Peyer's patch (tissue), 4 donors: ENCODE results near the gene GFI1. TPM values are rescaled to one million over a fixed set of nuclear protein-coding genes. Genes with fewer than 3 reads are reported as not detected.

Source experiments
- DNase-seq, 3 donors: peaks; one replicate each; pipeline ENCODE4 v3.0.0-alpha.2; 2017 to 2019
- H3K27ac ChIP-seq, 4 donors: fragments of 200-600 bp; sonication (generic); one replicate each; pipeline ENCODE4 v1.5.1; 2016 to 2019
- H3K27me3 ChIP-seq, 2 donors: fragments of 200-600 bp; sonication (generic); one replicate each; pipeline ENCODE4 v1.5.1; 2019
- H3K36me3 ChIP-seq, 3 donors: fragments of 200-600 bp; sonication (generic); one replicate each; pipeline ENCODE4 v1.5.1; 2016 to 2019
- H3K4me1 ChIP-seq, 4 donors: fragments of 200-600 bp; sonication (generic); one replicate each; pipeline ENCODE4 v1.5.1; 2016 to 2019
- H3K4me3 ChIP-seq, 4 donors: fragments of 200-600 bp; sonication (generic); 1 replicate in 3 of 4; 2 replicates in 1 of 4; pipeline ENCODE4 v1.5.1; 2016 to 2019; ENCODE audit warnings: mild to moderate bottlenecking in 1 of 4
- H3K9me3 ChIP-seq, 4 donors: fragments of 200-600 bp; sonication (generic); one replicate each; pipeline ENCODE4 v1.5.1; 2016 to 2019; ENCODE audit warnings: mild to moderate bottlenecking in 1 of 4
- POLR2A ChIP-seq, 2 donors: fragments of 450-650 bp; IDR thresholded peaks; one replicate each; pipeline ENCODE4 v1.5.1; 2017; ENCODE audit warnings: antibody characterized with exemption in 2 of 2, mild to moderate bottlenecking in 2 of 2, moderate library complexity in 2 of 2
- total RNA-seq, 4 donors: library from RNA; depleted of rRNA; stranded (reverse); fragments of >200 nt; gene quantifications; one replicate each; pipeline ENCODE4 v1.1.0, GENCODE V29; 2016
- TF ChIP-seq, protein P1 (sequence below), 6 experiments: fragments of 450-650 bp in 4 of 6; fragments of 200-600 bp in 2 of 6; sonication (generic) in 1 of 6; IDR thresholded peaks; one replicate each; pipeline ENCODE4 v1.5.1; 2017 to 2019; ENCODE audit warnings: antibody characterized with exemption in 6 of 6, mild to moderate bottlenecking in 3 of 6, moderate library complexity in 1 of 6

Gene GFI1
- total RNA-seq, 4 donors from 2014 or later: 6.5 to 15.5 (median 9.1) TPM

DNA sequence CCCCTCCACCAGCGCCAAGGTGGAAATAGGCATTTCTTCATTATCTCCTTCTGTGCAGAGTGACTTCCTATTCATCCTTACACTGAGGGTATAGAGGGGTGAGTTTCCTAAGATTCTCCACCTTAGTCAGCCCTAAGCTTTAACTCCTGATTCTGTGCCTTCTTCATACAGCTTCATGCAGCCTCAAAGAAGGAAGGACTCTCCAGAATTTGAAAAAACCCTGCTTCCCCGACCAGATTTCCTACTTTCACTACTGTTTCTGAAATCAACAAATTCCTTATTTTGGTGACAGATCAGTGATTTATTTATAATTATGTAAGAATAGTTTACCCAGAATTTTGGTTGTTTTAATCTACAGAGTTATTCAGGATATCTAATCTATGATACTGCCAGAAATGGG, 28.6 kb downstream of the GFI1 start:
- no peak overlapping the region for H3K4me3 ChIP-seq
- H3K4me1 ChIP-seq: no peaks in the 10 kb centered on the region
- no peak for DNase-seq
- H3K27me3 ChIP-seq: no peaks in the 10 kb centered on the region
- no peaks in the 10 kb centered on the region for H3K36me3 ChIP-seq
- H3K9me3 ChIP-seq: no peaks in the 10 kb centered on the region
- no peak overlapping the region for H3K27ac ChIP-seq
- no peak for TF ChIP-seq POLR2A (IDR thresholded peaks at IDR 0.05)
- TF ChIP-seq, protein P1, sequence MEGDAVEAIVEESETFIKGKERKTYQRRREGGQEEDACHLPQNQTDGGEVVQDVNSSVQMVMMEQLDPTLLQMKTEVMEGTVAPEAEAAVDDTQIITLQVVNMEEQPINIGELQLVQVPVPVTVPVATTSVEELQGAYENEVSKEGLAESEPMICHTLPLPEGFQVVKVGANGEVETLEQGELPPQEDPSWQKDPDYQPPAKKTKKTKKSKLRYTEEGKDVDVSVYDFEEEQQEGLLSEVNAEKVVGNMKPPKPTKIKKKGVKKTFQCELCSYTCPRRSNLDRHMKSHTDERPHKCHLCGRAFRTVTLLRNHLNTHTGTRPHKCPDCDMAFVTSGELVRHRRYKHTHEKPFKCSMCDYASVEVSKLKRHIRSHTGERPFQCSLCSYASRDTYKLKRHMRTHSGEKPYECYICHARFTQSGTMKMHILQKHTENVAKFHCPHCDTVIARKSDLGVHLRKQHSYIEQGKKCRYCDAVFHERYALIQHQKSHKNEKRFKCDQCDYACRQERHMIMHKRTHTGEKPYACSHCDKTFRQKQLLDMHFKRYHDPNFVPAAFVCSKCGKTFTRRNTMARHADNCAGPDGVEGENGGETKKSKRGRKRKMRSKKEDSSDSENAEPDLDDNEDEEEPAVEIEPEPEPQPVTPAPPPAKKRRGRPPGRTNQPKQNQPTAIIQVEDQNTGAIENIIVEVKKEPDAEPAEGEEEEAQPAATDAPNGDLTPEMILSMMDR (IDR thresholded peaks at IDR 0.05): no peak

DNA sequence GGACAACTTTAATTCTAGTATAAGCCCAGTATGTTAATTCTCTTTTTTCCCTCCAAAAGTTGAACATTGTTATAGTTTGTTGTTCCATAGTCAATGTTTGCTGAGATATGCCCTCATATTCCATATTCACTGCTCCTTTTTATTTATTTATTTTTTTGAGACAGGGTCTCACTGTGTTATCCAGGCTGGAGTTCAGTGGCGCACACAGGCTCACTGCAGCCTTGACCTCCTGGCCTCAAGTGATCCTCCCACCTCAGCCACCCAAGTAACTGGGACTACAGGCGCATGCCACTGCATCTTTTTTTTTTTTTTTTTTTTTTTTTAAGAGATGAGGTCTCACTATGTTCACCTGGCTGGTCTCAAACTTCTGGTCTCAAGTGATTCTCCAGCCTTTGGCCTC, 38.7 kb downstream of the GFI1 start:
- Histone ChIP-seq H3K4me1 (no peaks in the 10 kb centered on the region), H3K9me3 (no peaks in the 10 kb centered on the region), H3K36me3 (no peaks in the 10 kb centered on the region), H3K27ac (no peak overlapping the region), H3K4me3 (no peak overlapping the region), H3K27me3 (peaks cover 0 to 4% of the 10 kb centered on the region in 2 donors)
- TF ChIP-seq, protein P1 (IDR thresholded peaks at IDR 0.05): no peak
- TF ChIP-seq POLR2A (IDR thresholded peaks at IDR 0.05): no peak
- DNase-seq: no peak

DNA sequence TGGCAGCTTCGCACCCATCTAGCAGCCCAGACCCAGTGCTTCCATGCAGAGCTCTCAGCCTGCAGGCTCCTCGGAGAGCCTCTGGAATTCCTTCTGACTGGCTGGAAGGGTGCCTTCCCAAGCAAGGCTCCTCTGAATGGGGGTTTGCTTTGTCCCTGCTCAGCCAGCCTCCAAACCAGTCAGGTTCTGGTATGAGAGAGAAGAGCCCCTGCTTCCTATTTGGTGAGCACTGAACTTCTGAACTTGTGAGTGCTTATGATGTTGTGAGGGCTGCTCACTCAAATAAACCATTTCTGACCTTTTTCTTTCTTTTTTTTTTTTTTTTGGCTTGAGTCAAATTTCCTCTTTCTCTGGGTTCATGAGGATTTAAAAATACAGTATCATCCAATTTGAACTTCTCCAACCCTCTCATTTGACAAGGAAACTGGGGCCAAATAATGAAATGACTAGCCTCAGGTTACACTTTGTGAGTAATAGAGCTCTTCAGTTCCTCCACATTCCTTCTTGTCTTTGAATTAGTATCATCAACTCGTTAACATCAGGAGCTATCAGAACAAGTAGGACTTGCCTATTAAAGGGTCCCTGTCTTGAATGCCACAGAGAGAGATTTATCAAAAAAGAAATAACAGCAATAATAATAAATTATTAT, 39.6 kb downstream of the GFI1 start:
- TF ChIP-seq, protein P1 (IDR thresholded peaks at IDR 0.05): no peak
- H3K27ac ChIP-seq: no peak overlapping the region
- DNase-seq: no peak
- no peaks in the 10 kb centered on the region for H3K36me3 ChIP-seq
- H3K4me1 ChIP-seq: no peaks in the 10 kb centered on the region
- no peaks in the 10 kb centered on the region for H3K9me3 ChIP-seq
- H3K4me3 ChIP-seq: no peak overlapping the region
- peaks cover 0 to 4% of the 10 kb centered on the region in 2 donors for H3K27me3 ChIP-seq

DNA sequence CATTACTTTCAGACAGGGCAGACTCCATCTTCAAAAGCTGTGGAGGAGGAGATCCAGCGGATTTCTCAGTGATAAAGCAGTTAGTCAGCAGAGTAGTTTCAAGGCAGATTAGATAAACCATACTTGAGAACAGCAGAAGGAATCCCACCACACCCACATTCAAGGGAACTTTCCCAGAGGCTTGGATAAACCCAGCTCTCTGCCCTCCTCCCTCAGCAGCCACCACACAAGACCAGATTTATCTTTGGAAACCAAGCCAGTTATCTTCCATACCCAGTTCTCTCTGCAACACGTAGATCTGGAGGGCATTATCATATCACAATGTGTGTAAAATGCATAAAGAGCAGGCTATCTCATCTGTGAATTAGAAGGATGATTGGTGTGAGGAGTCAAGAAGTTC, 40.2 kb downstream of the GFI1 start:
- TF ChIP-seq POLR2A (IDR thresholded peaks at IDR 0.05): no peak
- H3K27me3 ChIP-seq: peaks cover 0 to 4% of the 10 kb centered on the region in 2 donors
- H3K4me1 ChIP-seq: no peaks in the 10 kb centered on the region
- H3K36me3 ChIP-seq: no peaks in the 10 kb centered on the region
- H3K9me3 ChIP-seq: no peaks in the 10 kb centered on the region
- no peak overlapping the region for H3K4me3 ChIP-seq
- H3K27ac ChIP-seq: no peak overlapping the region
- no peak for DNase-seq

DNA sequence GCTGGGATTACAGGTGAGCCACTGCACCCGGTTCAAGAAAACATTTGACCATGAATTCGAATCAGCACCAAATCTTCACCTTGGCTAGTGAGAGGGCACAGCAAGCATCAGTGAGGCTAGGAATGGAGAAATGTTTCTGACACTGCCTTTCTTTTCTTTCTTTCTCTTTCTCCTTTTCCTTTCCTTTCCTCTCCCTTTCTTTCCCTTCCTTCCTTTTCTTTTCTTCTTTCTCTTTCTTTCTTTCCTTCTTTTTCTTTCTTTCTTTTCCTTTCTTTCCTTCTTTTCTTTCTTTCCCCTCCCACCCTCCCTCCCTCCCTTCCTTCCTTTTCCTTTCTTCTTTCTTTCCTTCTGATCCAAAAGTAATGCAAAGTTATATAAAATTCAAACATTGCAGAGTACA, 40.9 kb downstream of the GFI1 start:
- no peak overlapping the region for H3K4me3 ChIP-seq
- no peaks in the 10 kb centered on the region for H3K9me3 ChIP-seq
- H3K27me3 ChIP-seq: peaks cover 0 to 4% of the 10 kb centered on the region in 2 donors
- H3K27ac ChIP-seq: no peak overlapping the region
- TF ChIP-seq POLR2A (IDR thresholded peaks at IDR 0.05): no peak
- TF ChIP-seq, protein P1 (IDR thresholded peaks at IDR 0.05): no peak
- H3K36me3 ChIP-seq: no peaks in the 10 kb centered on the region
- H3K4me1 ChIP-seq: no peaks in the 10 kb centered on the region
- DNase-seq: no peak

DNA sequence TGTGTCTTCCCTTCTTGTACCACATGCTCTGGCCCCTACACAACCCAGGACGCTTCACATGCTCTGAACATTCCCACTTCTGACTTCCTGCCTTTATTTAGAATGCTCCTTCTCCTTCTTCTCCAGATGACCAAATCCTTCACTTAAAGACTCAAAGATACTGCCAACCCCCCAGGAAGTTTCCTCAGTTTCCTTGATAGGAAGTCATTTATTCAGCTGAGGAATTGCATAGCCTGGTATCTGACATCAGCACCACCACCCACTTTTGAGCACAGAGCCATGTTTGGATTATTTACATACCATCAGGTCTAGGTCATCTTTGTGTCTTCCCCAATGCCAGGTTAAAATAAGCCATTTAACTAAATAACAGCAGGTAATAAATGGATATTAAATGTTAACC, 42.4 kb downstream of the GFI1 start:
- H3K4me1 ChIP-seq: no peaks in the 10 kb centered on the region
- H3K36me3 ChIP-seq: no peaks in the 10 kb centered on the region
- no peak for TF ChIP-seq POLR2A (IDR thresholded peaks at IDR 0.05)
- TF ChIP-seq, protein P1 (IDR thresholded peaks at IDR 0.05): no peak
- H3K9me3 ChIP-seq: no peaks in the 10 kb centered on the region
- H3K27me3 ChIP-seq: no peaks in the 10 kb centered on the region
- DNase-seq: no peak
- H3K27ac ChIP-seq: no peak overlapping the region
- H3K4me3 ChIP-seq: no peak overlapping the region
